SK-N-SH (cell line): ENCODE results near the gene CCDC14. TPM values are rescaled to one million over a fixed set of nuclear protein-coding genes. Genes with fewer than 3 reads are reported as not detected.

Source experiments
- CTCF ChIA-PET: fragments of 300-600, 350-600 bp; formaldehyde crosslinking; extraction: SDS; loops from one replicate; lab custom pipeline; 2021; lab: Yijun Ruan, JAX
- POLR2A ChIA-PET: fragments of 350-600 bp; sonication (Branson Sonifier 250); formaldehyde crosslinking; extraction: SDS; loops from one replicate; lab custom pipeline; 2020; ENCODE audit warnings: antibody characterized with exemption, inconsistent platforms; lab: Yijun Ruan, JAX
- DNase-seq: peaks from one replicate; pipeline ENCODE4 v3.0.0; 2012
- H2AFZ ChIP-seq: fragments of 200-600 bp; sonication (generic); 2 replicates; pipeline ENCODE4 v1.8.1; 2016; ENCODE audit warnings: antibody characterized with exemption, mild to moderate bottlenecking, low read depth
- H3F3A ChIP-seq: fragments of 200-600 bp; sonication (generic); replicated peaks from 2 replicates; pipeline ENCODE3; 2016; ENCODE audit warnings: antibody characterized with exemption, mild to moderate bottlenecking; ENCODE audit not compliant: insufficient read depth
- H3K27ac ChIP-seq, 2 experiments: fragments of 200-500 bp in 1 of 2; fragments of 200-600 bp in 1 of 2; sonication (Bioruptor generic) in 1 of 2; sonication (generic), shearing (Covaris generic) in 1 of 2; 2 replicates each; pipeline versions ENCODE4 v1.5.1 to v1.6.1; 2014 to 2016; ENCODE audit warnings: low read depth in 2 of 2, inconsistent platforms in 1 of 2, low read length in 1 of 2, mild to moderate bottlenecking in 1 of 2, mixed read lengths in 1 of 2
- H3K27me3 ChIP-seq: fragments of 200-600 bp; sonication (generic), shearing (Covaris generic); 2 replicates; pipeline ENCODE4 v1.6.1; 2016; ENCODE audit warnings: mixed run types; ENCODE audit not compliant: insufficient read depth
- H3K36me3 ChIP-seq, 2 experiments: fragments of 200-500 bp in 1 of 2; fragments of 200-600 bp in 1 of 2; sonication (Bioruptor generic) in 1 of 2; sonication (generic) in 1 of 2; replicated peaks in 1 of 2; 2 replicates each; pipeline versions ENCODE3 to v1.5.1; 2014 to 2016; ENCODE audit warnings: low read length in 1 of 2, mild to moderate bottlenecking in 1 of 2; ENCODE audit not compliant: insufficient read depth in 2 of 2, control insufficient read depth in 1 of 2
- H3K4me1 ChIP-seq, 2 experiments: fragments of 200-500 bp in 1 of 2; fragments of 200-600 bp in 1 of 2; sonication (Bioruptor generic) in 1 of 2; sonication (generic), shearing (Covaris generic) in 1 of 2; 2 replicates each; pipeline versions ENCODE4 v1.5.1 to v1.6.1; 2014 to 2016; ENCODE audit warnings: low read depth in 1 of 2, low read length in 1 of 2, mixed run types in 1 of 2; ENCODE audit not compliant: insufficient read depth in 2 of 2, control insufficient read depth in 1 of 2
- H3K4me2 ChIP-seq: fragments of 200-600 bp; sonication (generic), shearing (Covaris generic); 2 replicates; pipeline ENCODE4 v1.6.1; 2017; ENCODE audit warnings: mixed run types
- H3K4me3 ChIP-seq, 2 experiments: fragments of 200-500 bp in 1 of 2; fragments of 200-600 bp in 1 of 2; sonication (Bioruptor generic) in 1 of 2; sonication (generic), shearing (Covaris generic) in 1 of 2; 2 replicates each; pipeline versions ENCODE4 v1.5.1 to v1.8.1; 2014 to 2016; ENCODE audit warnings: low read depth in 2 of 2, inconsistent platforms in 1 of 2, low read length in 1 of 2, mild to moderate bottlenecking in 1 of 2, mixed read lengths in 1 of 2, moderate library complexity in 1 of 2
- H3K79me2 ChIP-seq: fragments of 200-600 bp; sonication (generic); 2 replicates; pipeline ENCODE4 v1.8.1; 2017; ENCODE audit warnings: mild to moderate bottlenecking; ENCODE audit not compliant: insufficient read depth
- H3K9ac ChIP-seq: fragments of 200-600 bp; sonication (generic); 2 replicates; pipeline ENCODE4 v1.6.1; 2017; ENCODE audit warnings: mixed run types
- H3K9me2 ChIP-seq: fragments of 200-600 bp; sonication (generic); 2 replicates; pipeline ENCODE4 v1.6.1; 2017; ENCODE audit warnings: mixed run types
- H3K9me3 ChIP-seq: fragments of 200-600 bp; sonication (generic); 2 replicates; pipeline ENCODE4 v1.6.1; 2017; ENCODE audit warnings: mixed run types, mild to moderate bottlenecking, moderate library complexity
- H4K20me1 ChIP-seq: fragments of 200-600 bp; sonication (generic); 2 replicates; pipeline ENCODE4 v1.6.1; 2017; ENCODE audit warnings: mild to moderate bottlenecking, mixed run types; ENCODE audit not compliant: insufficient read depth
- ELF1 ChIP-seq: IDR thresholded peaks from 2 replicates; pipeline ENCODE4 v1.4.0; 2012
- EZH2phosphoT487 ChIP-seq: fragments of 200-600 bp; sonication (generic); IDR thresholded peaks from 2 replicates; pipeline ENCODE4 v1.6.1; 2017; ENCODE audit warnings: low read depth, mixed run types, mild to moderate bottlenecking, antibody characterized with exemption, moderate library complexity, borderline replicate concordance
- FOSL2 ChIP-seq: IDR thresholded peaks from 2 replicates; pipeline ENCODE4 v1.4.0; 2012; ENCODE audit warnings: low read depth, mild to moderate bottlenecking, moderate library complexity, borderline replicate concordance
- FOXJ3 ChIP-seq: sonication (generic); formaldehyde crosslinking; IDR thresholded peaks from 2 replicates; pipeline ENCODE4 v1.5.1; 2020; ENCODE audit warnings: mild to moderate bottlenecking, missing genetic modification reagents
- FOXM1 ChIP-seq: IDR thresholded peaks from 2 replicates; pipeline ENCODE4 v1.4.0; 2012; ENCODE audit warnings: low read depth, mild to moderate bottlenecking
- GABPA ChIP-seq: IDR thresholded peaks from 2 replicates; pipeline ENCODE4 v1.4.0; 2012; ENCODE audit warnings: low read depth, mild to moderate bottlenecking
- GATA2 ChIP-seq: sonication (generic); formaldehyde crosslinking; IDR thresholded peaks from 2 replicates; pipeline ENCODE4 v1.5.0; 2020; ENCODE audit warnings: mild to moderate bottlenecking, missing genetic modification reagents
- JUND ChIP-seq: IDR thresholded peaks from 2 replicates; pipeline ENCODE4 v1.4.0; 2012
- MXI1 ChIP-seq: IDR thresholded peaks from 2 replicates; pipeline ENCODE4 v1.6.1; 2012; ENCODE audit warnings: mild to moderate bottlenecking, low read depth, low read length, improper control_type of control experiment
- NRF1 ChIP-seq: IDR thresholded peaks from 2 replicates; pipeline ENCODE4 v1.6.1; 2012; ENCODE audit warnings: low read depth, mild to moderate bottlenecking, low read length
- POLR2AphosphoS5 ChIP-seq: IDR thresholded peaks from 2 replicates; pipeline ENCODE4 v1.6.1; 2012; ENCODE audit warnings: low read depth, low read length
- RCOR1 ChIP-seq: fragments of 150-350 bp; IDR thresholded peaks from 2 replicates; pipeline ENCODE4 v1.6.1; 2017; ENCODE audit warnings: antibody characterized with exemption, low read length
- REST ChIP-seq: IDR thresholded peaks from 2 replicates; pipeline ENCODE4 v1.6.1; 2012; ENCODE audit warnings: mild to moderate bottlenecking, low read depth, low read length, moderate library complexity
- RFX5 ChIP-seq: IDR thresholded peaks from 2 replicates; pipeline ENCODE4 v1.6.1; 2012; ENCODE audit warnings: mild to moderate bottlenecking, improper control_type of control experiment, low read length
- TCF12 ChIP-seq: IDR thresholded peaks from 2 replicates; pipeline ENCODE4 v1.4.0; 2012
- TEAD4 ChIP-seq: IDR thresholded peaks from 2 replicates; pipeline ENCODE4 v1.4.0; 2012; ENCODE audit warnings: mild to moderate bottlenecking, borderline replicate concordance; ENCODE audit not compliant: insufficient read depth
- WGBS: methylation state at CpG from one replicate; pipeline ENCODE4 v1.1.6; 2017; ENCODE audit warnings: low lambda C conversion rate; 5-methylcytosine and 5-hydroxymethylcytosine counted together
- polyA plus RNA-seq, 3 experiments: library from polyadenylated mRNA; depleted of rRNA; stranded (reverse); fragments of >200 nt; gene quantifications; 2 replicates each; pipeline ENCODE4 v1.2.3, GENCODE V29; 2012
- TF ChIP-seq, protein P1 (sequence below): IDR thresholded peaks from 2 replicates; pipeline ENCODE4 v1.4.0; 2012; ENCODE audit warnings: low read depth
- TF ChIP-seq, protein P2 (sequence below): IDR thresholded peaks from 2 replicates; pipeline ENCODE4 v1.4.0; 2012; ENCODE audit warnings: low read depth, borderline replicate concordance
- TF ChIP-seq, protein P3 (sequence below): IDR thresholded peaks from 2 replicates; pipeline ENCODE4; 2012
- TF ChIP-seq, protein P4 (sequence below): fragments of 150-350 bp; IDR thresholded peaks from 2 replicates; pipeline ENCODE4 v1.6.1; 2017; ENCODE audit warnings: antibody characterized with exemption, low read length, low read depth, borderline replicate concordance

CCDC14 gene
- polyA plus RNA-seq, 1 of the 3 experiments (the other 2 are of a cell fraction) = 147 TPM

DNA sequence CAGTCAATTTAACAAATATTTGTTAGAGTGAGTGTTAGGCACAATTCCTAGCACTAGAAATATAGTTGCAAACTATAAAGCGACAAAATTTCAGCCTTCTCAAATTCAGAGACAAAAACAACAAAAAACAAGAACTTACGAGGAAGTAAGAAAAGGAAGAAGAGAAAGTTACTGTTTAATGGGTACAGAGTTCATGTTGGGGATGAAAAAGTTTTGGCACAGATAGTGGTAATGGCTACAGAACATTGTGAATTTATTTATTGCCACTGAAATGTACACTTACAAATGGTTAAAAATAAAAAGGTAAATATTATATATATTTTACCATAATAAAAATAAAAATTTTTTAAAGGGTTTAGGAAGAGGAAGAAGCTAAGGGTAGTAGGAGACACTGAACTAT lies 21.3 kb downstream of the CCDC14 start (continued):
- TF ChIP-seq REST (no peak), GATA2 (CRISPR knock-in tag) (no peak), TEAD4 (no peak), POLR2AphosphoS5 (no peak), FOXM1 (no peak), EZH2phosphoT487 (no peak), MXI1 (no peak), GABPA (no peak), ELF1 (no peak), RFX5 (no peak), NRF1 (no peak)
- TF ChIP-seq, protein P1, sequence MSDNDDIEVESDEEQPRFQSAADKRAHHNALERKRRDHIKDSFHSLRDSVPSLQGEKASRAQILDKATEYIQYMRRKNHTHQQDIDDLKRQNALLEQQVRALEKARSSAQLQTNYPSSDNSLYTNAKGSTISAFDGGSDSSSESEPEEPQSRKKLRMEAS = no peak
- TF ChIP-seq, protein P2, sequence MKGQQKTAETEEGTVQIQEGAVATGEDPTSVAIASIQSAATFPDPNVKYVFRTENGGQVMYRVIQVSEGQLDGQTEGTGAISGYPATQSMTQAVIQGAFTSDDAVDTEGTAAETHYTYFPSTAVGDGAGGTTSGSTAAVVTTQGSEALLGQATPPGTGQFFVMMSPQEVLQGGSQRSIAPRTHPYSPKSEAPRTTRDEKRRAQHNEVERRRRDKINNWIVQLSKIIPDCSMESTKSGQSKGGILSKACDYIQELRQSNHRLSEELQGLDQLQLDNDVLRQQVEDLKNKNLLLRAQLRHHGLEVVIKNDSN = no peak

DNA sequence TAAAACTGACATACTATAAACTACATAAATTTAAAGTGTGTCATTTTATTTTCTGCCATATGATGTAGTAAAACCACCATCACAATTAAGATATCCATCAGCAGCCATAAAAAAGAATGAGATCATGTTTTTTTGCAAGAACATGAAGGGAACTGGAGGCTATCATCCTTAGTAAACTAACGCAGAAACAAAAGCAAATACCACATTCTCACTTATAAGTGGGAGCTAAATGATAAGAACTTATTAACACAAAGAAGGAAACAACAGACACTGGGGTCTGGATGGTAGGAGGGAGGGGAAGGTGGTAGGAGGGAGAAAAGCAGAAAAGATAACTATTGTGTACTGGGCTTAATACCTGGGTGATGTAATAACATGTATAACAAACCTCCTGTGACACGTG lies 24.6 kb downstream of the CCDC14 start:
- POLR2A ChIA-PET = no interaction called here
- CTCF ChIA-PET = interaction anchor here (0.9 to 1.0 kb wide), 2 partner anchors 10 to 529 kb away, joined by 3 read pairs; no protein-coding TSS in a partner anchor
- TF ChIP-seq RCOR1 (no peak), FOXJ3 (peak; percentile 44; the same call in 1 of the 2 replicates), ELF1 (no peak), GATA2 (CRISPR knock-in tag) (peak; percentile 83), FOSL2 (no peak), TCF12 (peak; percentile 56), JUND (peak; percentile 33; the same call in 1 of the 2 replicates)
- TF ChIP-seq, protein P3, sequence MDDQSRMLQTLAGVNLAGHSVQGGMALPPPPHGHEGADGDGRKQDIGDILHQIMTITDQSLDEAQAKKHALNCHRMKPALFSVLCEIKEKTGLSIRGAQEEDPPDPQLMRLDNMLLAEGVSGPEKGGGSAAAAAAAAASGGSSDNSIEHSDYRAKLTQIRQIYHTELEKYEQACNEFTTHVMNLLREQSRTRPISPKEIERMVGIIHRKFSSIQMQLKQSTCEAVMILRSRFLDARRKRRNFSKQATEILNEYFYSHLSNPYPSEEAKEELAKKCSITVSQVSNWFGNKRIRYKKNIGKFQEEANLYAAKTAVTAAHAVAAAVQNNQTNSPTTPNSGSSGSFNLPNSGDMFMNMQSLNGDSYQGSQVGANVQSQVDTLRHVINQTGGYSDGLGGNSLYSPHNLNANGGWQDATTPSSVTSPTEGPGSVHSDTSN = peak; percentile 52
- TF ChIP-seq, protein P2 = no peak
- TF ChIP-seq, protein P4, sequence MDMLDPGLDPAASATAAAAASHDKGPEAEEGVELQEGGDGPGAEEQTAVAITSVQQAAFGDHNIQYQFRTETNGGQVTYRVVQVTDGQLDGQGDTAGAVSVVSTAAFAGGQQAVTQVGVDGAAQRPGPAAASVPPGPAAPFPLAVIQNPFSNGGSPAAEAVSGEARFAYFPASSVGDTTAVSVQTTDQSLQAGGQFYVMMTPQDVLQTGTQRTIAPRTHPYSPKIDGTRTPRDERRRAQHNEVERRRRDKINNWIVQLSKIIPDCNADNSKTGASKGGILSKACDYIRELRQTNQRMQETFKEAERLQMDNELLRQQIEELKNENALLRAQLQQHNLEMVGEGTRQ = no peak
- TF ChIP-seq, all 33 proteins: peak for 5
- Histone ChIP-seq H3K9me2 (no peaks in the 10 kb centered on the region), H3K4me1 (peaks cover 4 to 8% of the 10 kb centered on the region in 2 experiments; a peak in 2 of 4 replicates), H2AFZ (no peak overlapping the region), H3K9me3 (no peaks in the 10 kb centered on the region), H3K4me2 (no peak overlapping the region), H3K9ac (no peak overlapping the region), H3K4me3 (no peak overlapping the region), H3F3A (peaks cover 11% of the 10 kb centered on the region), H4K20me1 (no peaks in the 10 kb centered on the region), H3K27me3 (no peaks in the 10 kb centered on the region), H3K36me3 (peaks cover 61 to 77% of the 10 kb centered on the region in 2 experiments), H3K27ac (peak overlapping the region; percentile 30 to 67; a peak in 3 of 4 replicates), H3K79me2 (no peaks in the 10 kb centered on the region)
- WGBS = 44% methylated on average over 2 of the region's 2 CpGs
- peak; percentile 7 for DNase-seq
